ENCODE measurements around the gene PANK3.

GRCh38 chr5:168549554-168549953, 29.6 kb downstream of the PANK3 start:
- TF ChIP-seq CTCF (IDR thresholded peaks at IDR 0.05 in 8 of 11, conservative IDR thresholded peaks at IDR 0.05 in 3 of 11) (no peak), POLR2A (IDR thresholded peaks at IDR 0.05) (no peak)

Measured in spleen (tissue), 7 donors.